ENCODE measurements around the gene GBA3. TPM values are rescaled to one million over a fixed set of nuclear protein-coding genes. Genes with fewer than 3 reads are reported as not detected.

GBA3 gene
- polyA plus RNA-seq, 1 donor from 2014 or later, result not detected

GRCh38 chr4:22683726-22684125 lies 9.0 kb upstream of the GBA3 start:
- Histone ChIP-seq H3K9me2 (ENCODE audit: insufficient read depth, low read length) (no peaks in the 10 kb centered on the region), H4K20me1 (ENCODE audit: insufficient read depth) (no peaks in the 10 kb centered on the region), H3F3A (ENCODE audit: insufficient read depth, low read length, poor library complexity, severe bottlenecking) (no peaks in the 10 kb centered on the region), H3K9ac (ENCODE audit: low read length) (no peak overlapping the region), H3K4me3 (ENCODE audit: low read length) (no peak overlapping the region), H3K79me2 (replicated peaks; ENCODE audit: insufficient read depth, low read length) (no peaks in the 10 kb centered on the region), H3K27me3 (ENCODE audit: insufficient read depth, low read depth, low read length) (no peaks in the 10 kb centered on the region), H3K4me2 (ENCODE audit: low read length) (no peak overlapping the region), H3K9me3 (ENCODE audit: low read length) (no peaks in the 10 kb centered on the region), H3K36me3 (ENCODE audit: insufficient read depth, low read length) (no peaks in the 10 kb centered on the region), H3K27ac (ENCODE audit: low read length) (no peak overlapping the region), H2AFZ (ENCODE audit: low read depth, low read length) (no peak overlapping the region)
- no peak for TF ChIP-seq RAD21 (conservative IDR thresholded peaks at IDR 0.05)
- TF ChIP-seq, protein P1, sequence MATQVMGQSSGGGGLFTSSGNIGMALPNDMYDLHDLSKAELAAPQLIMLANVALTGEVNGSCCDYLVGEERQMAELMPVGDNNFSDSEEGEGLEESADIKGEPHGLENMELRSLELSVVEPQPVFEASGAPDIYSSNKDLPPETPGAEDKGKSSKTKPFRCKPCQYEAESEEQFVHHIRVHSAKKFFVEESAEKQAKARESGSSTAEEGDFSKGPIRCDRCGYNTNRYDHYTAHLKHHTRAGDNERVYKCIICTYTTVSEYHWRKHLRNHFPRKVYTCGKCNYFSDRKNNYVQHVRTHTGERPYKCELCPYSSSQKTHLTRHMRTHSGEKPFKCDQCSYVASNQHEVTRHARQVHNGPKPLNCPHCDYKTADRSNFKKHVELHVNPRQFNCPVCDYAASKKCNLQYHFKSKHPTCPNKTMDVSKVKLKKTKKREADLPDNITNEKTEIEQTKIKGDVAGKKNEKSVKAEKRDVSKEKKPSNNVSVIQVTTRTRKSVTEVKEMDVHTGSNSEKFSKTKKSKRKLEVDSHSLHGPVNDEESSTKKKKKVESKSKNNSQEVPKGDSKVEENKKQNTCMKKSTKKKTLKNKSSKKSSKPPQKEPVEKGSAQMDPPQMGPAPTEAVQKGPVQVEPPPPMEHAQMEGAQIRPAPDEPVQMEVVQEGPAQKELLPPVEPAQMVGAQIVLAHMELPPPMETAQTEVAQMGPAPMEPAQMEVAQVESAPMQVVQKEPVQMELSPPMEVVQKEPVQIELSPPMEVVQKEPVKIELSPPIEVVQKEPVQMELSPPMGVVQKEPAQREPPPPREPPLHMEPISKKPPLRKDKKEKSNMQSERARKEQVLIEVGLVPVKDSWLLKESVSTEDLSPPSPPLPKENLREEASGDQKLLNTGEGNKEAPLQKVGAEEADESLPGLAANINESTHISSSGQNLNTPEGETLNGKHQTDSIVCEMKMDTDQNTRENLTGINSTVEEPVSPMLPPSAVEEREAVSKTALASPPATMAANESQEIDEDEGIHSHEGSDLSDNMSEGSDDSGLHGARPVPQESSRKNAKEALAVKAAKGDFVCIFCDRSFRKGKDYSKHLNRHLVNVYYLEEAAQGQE (IDR thresholded peaks at IDR 0.05; ENCODE audit: borderline replicate concordance), result no peak
- TF ChIP-seq TAF1 (IDR thresholded peaks at IDR 0.05; ENCODE audit: low read depth), result no peak
- TF ChIP-seq EZH2 (IDR thresholded peaks at IDR 0.05; ENCODE audit: borderline replicate concordance, insufficient read depth, low read length, poor library complexity, severe bottlenecking), result no peak
- no peak for TF ChIP-seq SMC3 (conservative IDR thresholded peaks at IDR 0.05; ENCODE audit: poor library complexity)
- no peak for TF ChIP-seq EP300 (conservative IDR thresholded peaks at IDR 0.05; ENCODE audit: poor library complexity, severe bottlenecking)
- no peak for TF ChIP-seq MXI1 (conservative IDR thresholded peaks at IDR 0.05; ENCODE audit: poor library complexity, severe bottlenecking)
- TF ChIP-seq, protein P2, sequence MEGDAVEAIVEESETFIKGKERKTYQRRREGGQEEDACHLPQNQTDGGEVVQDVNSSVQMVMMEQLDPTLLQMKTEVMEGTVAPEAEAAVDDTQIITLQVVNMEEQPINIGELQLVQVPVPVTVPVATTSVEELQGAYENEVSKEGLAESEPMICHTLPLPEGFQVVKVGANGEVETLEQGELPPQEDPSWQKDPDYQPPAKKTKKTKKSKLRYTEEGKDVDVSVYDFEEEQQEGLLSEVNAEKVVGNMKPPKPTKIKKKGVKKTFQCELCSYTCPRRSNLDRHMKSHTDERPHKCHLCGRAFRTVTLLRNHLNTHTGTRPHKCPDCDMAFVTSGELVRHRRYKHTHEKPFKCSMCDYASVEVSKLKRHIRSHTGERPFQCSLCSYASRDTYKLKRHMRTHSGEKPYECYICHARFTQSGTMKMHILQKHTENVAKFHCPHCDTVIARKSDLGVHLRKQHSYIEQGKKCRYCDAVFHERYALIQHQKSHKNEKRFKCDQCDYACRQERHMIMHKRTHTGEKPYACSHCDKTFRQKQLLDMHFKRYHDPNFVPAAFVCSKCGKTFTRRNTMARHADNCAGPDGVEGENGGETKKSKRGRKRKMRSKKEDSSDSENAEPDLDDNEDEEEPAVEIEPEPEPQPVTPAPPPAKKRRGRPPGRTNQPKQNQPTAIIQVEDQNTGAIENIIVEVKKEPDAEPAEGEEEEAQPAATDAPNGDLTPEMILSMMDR (IDR thresholded peaks at IDR 0.05; ENCODE audit: poor library complexity, severe bottlenecking), result no peak
- no peak for TF ChIP-seq POLR2AphosphoS5 (IDR thresholded peaks at IDR 0.05)

DNA sequence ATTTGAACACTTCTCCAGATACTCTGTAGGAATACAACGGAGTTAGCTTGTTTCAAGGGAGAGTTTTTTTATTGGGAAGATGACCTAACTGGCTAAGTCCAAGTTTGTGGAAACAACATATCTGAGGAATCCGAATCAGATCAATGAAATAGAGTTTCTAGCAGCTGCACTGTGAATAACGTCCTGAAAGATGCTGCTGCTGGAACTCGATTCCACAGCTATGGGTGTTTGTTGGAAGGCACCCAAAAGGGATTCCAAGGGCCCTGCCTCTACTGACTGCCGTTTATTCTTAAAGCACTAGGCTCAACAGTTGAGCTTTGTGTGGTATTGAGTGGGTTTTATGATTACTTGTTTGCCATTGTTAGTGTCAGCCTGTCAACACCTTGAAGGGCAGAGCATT lies 6.6 kb upstream of the GBA3 start:
- no peak for TF ChIP-seq POLR2AphosphoS5 (IDR thresholded peaks at IDR 0.05)
- no peak overlapping the region for H3K9ac ChIP-seq (ENCODE audit: low read length)
- H4K20me1 ChIP-seq (ENCODE audit: insufficient read depth), result no peaks in the 10 kb centered on the region
- no peaks in the 10 kb centered on the region for H3F3A ChIP-seq (ENCODE audit: insufficient read depth, low read length, poor library complexity, severe bottlenecking)
- no peaks in the 10 kb centered on the region for H3K79me2 ChIP-seq (replicated peaks; ENCODE audit: insufficient read depth, low read length)
- H3K27me3 ChIP-seq (ENCODE audit: insufficient read depth, low read depth, low read length), result no peaks in the 10 kb centered on the region
- H3K27ac ChIP-seq (ENCODE audit: low read length), result no peak overlapping the region
- no peak overlapping the region for H2AFZ ChIP-seq (ENCODE audit: low read depth, low read length)
- no peak overlapping the region for H3K4me3 ChIP-seq (ENCODE audit: low read length)
- no peak overlapping the region for H3K4me2 ChIP-seq (ENCODE audit: low read length)
- no peaks in the 10 kb centered on the region for H3K9me3 ChIP-seq (ENCODE audit: low read length)
- H3K9me2 ChIP-seq (ENCODE audit: insufficient read depth, low read length), result no peaks in the 10 kb centered on the region
- H3K36me3 ChIP-seq (ENCODE audit: insufficient read depth, low read length), result no peaks in the 10 kb centered on the region

- no peaks in the 10 kb centered on the region for H3K27me3 ChIP-seq (ENCODE audit: insufficient read depth, low read depth, low read length)
- no peak overlapping the region for H2AFZ ChIP-seq (ENCODE audit: low read depth, low read length)
- H3K9me2 ChIP-seq (ENCODE audit: insufficient read depth, low read length), result no peaks in the 10 kb centered on the region
- H3K9me3 ChIP-seq (ENCODE audit: low read length), result no peaks in the 10 kb centered on the region
- H3K79me2 ChIP-seq (replicated peaks; ENCODE audit: insufficient read depth, low read length), result no peaks in the 10 kb centered on the region
- no peaks in the 10 kb centered on the region for H3F3A ChIP-seq (ENCODE audit: insufficient read depth, low read length, poor library complexity, severe bottlenecking)
- H3K9ac ChIP-seq (ENCODE audit: low read length), result no peak overlapping the region
- TF ChIP-seq, protein P1 (IDR thresholded peaks at IDR 0.05; ENCODE audit: borderline replicate concordance), result no peak
- no peak for TF ChIP-seq MXI1 (conservative IDR thresholded peaks at IDR 0.05; ENCODE audit: poor library complexity, severe bottlenecking)
- TF ChIP-seq SMC3 (conservative IDR thresholded peaks at IDR 0.05; ENCODE audit: poor library complexity), result no peak
- no peak for TF ChIP-seq EZH2 (IDR thresholded peaks at IDR 0.05; ENCODE audit: borderline replicate concordance, insufficient read depth, low read length, poor library complexity, severe bottlenecking)
- TF ChIP-seq EP300 (conservative IDR thresholded peaks at IDR 0.05; ENCODE audit: poor library complexity, severe bottlenecking), result no peak
- TF ChIP-seq, protein P2 (IDR thresholded peaks at IDR 0.05; ENCODE audit: poor library complexity, severe bottlenecking), result no peak
- TF ChIP-seq TAF1 (IDR thresholded peaks at IDR 0.05; ENCODE audit: low read depth), result no peak
- no peak for TF ChIP-seq POLR2AphosphoS5 (IDR thresholded peaks at IDR 0.05)
- no peak for TF ChIP-seq RAD21 (conservative IDR thresholded peaks at IDR 0.05)
- H3K36me3 ChIP-seq (ENCODE audit: insufficient read depth, low read length), result no peaks in the 10 kb centered on the region
- H4K20me1 ChIP-seq (ENCODE audit: insufficient read depth), result no peaks in the 10 kb centered on the region
- no peak overlapping the region for H3K4me3 ChIP-seq (ENCODE audit: low read length)
- no peak overlapping the region for H3K27ac ChIP-seq (ENCODE audit: low read length)
- H3K4me2 ChIP-seq (ENCODE audit: low read length), result no peak overlapping the region
These were observed 4.5 kb upstream of the GBA3 start for GRCh38 chr4:22688236-22688635.
